LNCaP clone FGC (cell line): ENCODE data around the gene OSM.

ENCODE experiments used
- DNase-seq: peaks from one replicate; pipeline ENCODE4 v3.0.0-alpha.2; 2011; ENCODE audit warnings: low read depth
- H3K4me3 ChIP-seq: 2 replicates; pipeline ENCODE4 v1.5.1; 2011; ENCODE audit warnings: mild to moderate bottlenecking, low read depth, low read length, control low read depth
- CTCF ChIP-seq: IDR thresholded peaks from 2 replicates; pipeline ENCODE4 v1.5.1; 2012; ENCODE audit warnings: mild to moderate bottlenecking; ENCODE audit not compliant: control insufficient read depth, insufficient read depth; ENCODE audit errors: extremely low read depth

The OSM gene

GRCh38 chr22:30232716-30233218 is 33.9 kb downstream of the OSM start:
- no peak for TF ChIP-seq CTCF
- no peak for DNase-seq
- no peak overlapping the region for H3K4me3 ChIP-seq

GRCh38 chr22:30230787-30231461 is 35.7 kb downstream of the OSM start:
- H3K4me3 ChIP-seq = no peak overlapping the region
- TF ChIP-seq CTCF = no peak
- DNase-seq = no peak

GRCh38 chr22:30230330-30230729 is 36.3 kb downstream of the OSM start:
- DNase-seq = no peak
- TF ChIP-seq CTCF = no peak
- no peak overlapping the region for H3K4me3 ChIP-seq

GRCh38 chr22:30228509-30229359 is 37.9 kb downstream of the OSM start:
- DNase-seq = no peak

GRCh38 chr22:30227438-30228228 is 39.0 kb downstream of the OSM start:
- H3K4me3 ChIP-seq = no peak overlapping the region
- DNase-seq = no peak
- TF ChIP-seq CTCF = no peak

More at GRCh38 chr22:30228509-30229359, 37.9 kb downstream of the OSM start:
- TF ChIP-seq CTCF = no peak
- H3K4me3 ChIP-seq = no peak overlapping the region

- TF ChIP-seq CTCF = no peak
- DNase-seq = no peak
- H3K4me3 ChIP-seq = no peak overlapping the region
Observed at GRCh38 chr22:30226192-30226832, 40.3 kb downstream of the OSM start.
